HCT116 (cell line): Measurements from ENCODE around the gene NDRG3. TPM values are rescaled to one million over a fixed set of nuclear protein-coding genes. Genes with fewer than 3 reads are reported as not detected.

Experiments
- ATAC-seq: fragments of 200-7000 bp; cut with Tn5 transposase; 2 replicates; pipeline ENCODE4 v1.9.1; 2020; ENCODE audit warnings: mild to moderate bottlenecking, moderate library complexity
- BruUV-seq: library from RNA; stranded (reverse); fragments of 400-500 nt; replicated peaks from 2 replicates; lab custom pipeline; 2021; lab: Mats Ljungman, UMichigan
- CTCF ChIA-PET: fragments of 300-600 bp; sonication (Branson Sonifier 250); formaldehyde crosslinking; loops from one replicate; lab custom pipeline; 2021; ENCODE audit warnings: antibody characterized with exemption; lab: Charles Lee
- POLR2A ChIA-PET: fragments of 300-600, 350-600 bp; sonication (Branson Sonifier 250); formaldehyde crosslinking; loops from one replicate; lab custom pipeline; 2021; ENCODE audit warnings: antibody characterized with exemption; lab: Charles Lee
- RAD21 ChIA-PET, 2 experiments: fragments of 300-600 bp; sonication (Branson Sonifier 250); formaldehyde crosslinking; loops; one replicate each; lab custom pipeline; 2023; ENCODE audit warnings: low total read pairs in 2 of 2; ENCODE audit not compliant: uncharacterized antibody in 2 of 2, unreplicated experiment in 2 of 2, low non-redundant PET in 1 of 2; lab: Charles Lee
- DNase-seq: peaks from one replicate; pipeline ENCODE4 v3.0.0-alpha.2; 2010; ENCODE audit warnings: low read depth, low spot score
- H2AFZ ChIP-seq: fragments of 200-600 bp; shearing (Covaris generic), sonication (generic); 2 replicates; pipeline ENCODE4 v1.6.1; 2017; ENCODE audit warnings: low read depth, mixed run types, mixed read lengths, antibody characterized with exemption, low read length; ENCODE audit not compliant: poor library complexity, severe bottlenecking
- H3K27ac ChIP-seq: 2 replicates; pipeline ENCODE4 v1.5.1; 2012; ENCODE audit warnings: low read depth, low read length
- H3K27me3 ChIP-seq: fragments of 200-600 bp; sonication (generic); 2 replicates; pipeline ENCODE4 v1.6.1; 2016; ENCODE audit warnings: mixed run types, low read length, mixed read lengths; ENCODE audit not compliant: insufficient read depth
- H3K36me3 ChIP-seq, 2 experiments: fragments of 200-500 bp in 1 of 2; fragments of 200-600 bp in 1 of 2; sonication (Bioruptor generic) in 1 of 2; sonication (generic) in 1 of 2; 2 replicates each; pipeline versions ENCODE4 v1.5.1 to v1.6.1; 2014 to 2016; ENCODE audit warnings: low read length in 2 of 2, inconsistent platforms in 1 of 2, mixed read lengths in 1 of 2, mixed run types in 1 of 2; ENCODE audit not compliant: insufficient read depth in 2 of 2, control insufficient read depth in 1 of 2
- H3K4me1 ChIP-seq, 2 experiments: fragments of 200-600 bp in 1 of 2; sonication (generic) in 1 of 2; 2 replicates each; pipeline versions ENCODE4 v1.5.1 to v1.6.1; 2012 to 2017; ENCODE audit warnings: low read length in 2 of 2, inconsistent platforms in 1 of 2, mild to moderate bottlenecking in 1 of 2, mixed read lengths in 1 of 2, mixed run types in 1 of 2, moderate library complexity in 1 of 2; ENCODE audit not compliant: insufficient read depth in 2 of 2, control insufficient read depth in 1 of 2
- H3K4me2 ChIP-seq: fragments of 200-600 bp; sonication (generic); 2 replicates; pipeline ENCODE4 v1.6.1; 2017; ENCODE audit warnings: mixed run types, low read length, mixed read lengths
- H3K4me3 ChIP-seq, 2 experiments: fragments of 200-600 bp in 1 of 2; sonication (generic) in 1 of 2; replicated peaks in 1 of 2; 2 replicates each; pipeline ENCODE4 v1.5.1; 2011 to 2016; ENCODE audit warnings: low read length in 2 of 2, control low read depth in 1 of 2, low read depth in 1 of 2, mild to moderate bottlenecking in 1 of 2, mixed read lengths in 1 of 2, mixed run types in 1 of 2
- H3K79me2 ChIP-seq: fragments of 200-600 bp; sonication (generic); 2 replicates; pipeline ENCODE4 v1.6.1; 2017; ENCODE audit warnings: mild to moderate bottlenecking, mixed run types, low read length, moderate library complexity, mixed read lengths; ENCODE audit not compliant: insufficient read depth
- H3K9ac ChIP-seq: fragments of 200-600 bp; sonication (generic); 2 replicates; pipeline ENCODE4 v1.6.1; 2016; ENCODE audit warnings: low read length, mixed read lengths
- H3K9me2 ChIP-seq: fragments of 200-600 bp; sonication (generic), shearing (Covaris generic); 2 replicates; pipeline ENCODE4 v1.6.1; 2017; ENCODE audit warnings: mixed run types, mild to moderate bottlenecking, moderate library complexity; ENCODE audit not compliant: insufficient read depth
- H3K9me3 ChIP-seq, 2 experiments: fragments of 200-500 bp in 1 of 2; fragments of 200-600 bp in 1 of 2; sonication (Bioruptor generic) in 1 of 2; sonication (generic) in 1 of 2; 2 replicates each; pipeline ENCODE4 v1.6.1; 2014 to 2017; ENCODE audit warnings: low read length in 2 of 2, mixed read lengths in 2 of 2, inconsistent platforms in 1 of 2, low read depth in 1 of 2, mild to moderate bottlenecking in 1 of 2, mixed run types in 1 of 2, moderate library complexity in 1 of 2; ENCODE audit not compliant: control insufficient read depth in 1 of 2, insufficient read depth in 1 of 2
- H4K20me1 ChIP-seq: fragments of 200-600 bp; sonication (generic), shearing (Covaris generic); 2 replicates; pipeline ENCODE4 v1.6.1; 2017; ENCODE audit warnings: mixed run types, mild to moderate bottlenecking, moderate library complexity; ENCODE audit not compliant: insufficient read depth
- CBX3 ChIP-seq: IDR thresholded peaks from 2 replicates; pipeline ENCODE4 v1.6.1; 2012; ENCODE audit warnings: low read depth
- CEBPB ChIP-seq: IDR thresholded peaks from 2 replicates; pipeline ENCODE4 v1.6.1; 2012; ENCODE audit warnings: low read depth
- EZH2phosphoT487 ChIP-seq: fragments of 200-600 bp; IDR thresholded peaks from 2 replicates; pipeline ENCODE4 v1.6.1; 2018; ENCODE audit warnings: antibody characterized with exemption, borderline replicate concordance
- FOSL1 ChIP-seq: IDR thresholded peaks from 2 replicates; pipeline ENCODE4 v1.6.1; 2012; ENCODE audit warnings: low read depth
- JUND ChIP-seq: IDR thresholded peaks from 2 replicates; pipeline ENCODE4 v1.6.1; 2012
- POLR2AphosphoS5 ChIP-seq: IDR thresholded peaks from 2 replicates; pipeline ENCODE4 v1.6.1; 2011; ENCODE audit warnings: mild to moderate bottlenecking, low read depth, low read length, moderate library complexity
- RAD21 ChIP-seq: IDR thresholded peaks from 2 replicates; pipeline ENCODE4 v1.6.1; 2012; ENCODE audit warnings: low read depth, mild to moderate bottlenecking
- SIN3A ChIP-seq: IDR thresholded peaks from 2 replicates; pipeline ENCODE4 v1.6.1; 2012; ENCODE audit warnings: low read depth
- SP1 ChIP-seq: IDR thresholded peaks from 2 replicates; pipeline ENCODE4 v1.6.1; 2012; ENCODE audit warnings: low read depth
- SRF ChIP-seq: IDR thresholded peaks from 2 replicates; pipeline ENCODE4 v1.6.1; 2012; ENCODE audit warnings: low read depth
- TCF7L2 ChIP-seq: IDR thresholded peaks from 2 replicates; pipeline ENCODE4 v1.7.0; 2011; ENCODE audit warnings: borderline replicate concordance, inconsistent platforms; ENCODE audit not compliant: insufficient read depth, insufficient read length; ENCODE audit errors: extremely low read depth
- ZNF274 ChIP-seq: fragments of 200-500 bp; sonication (Bioruptor generic); IDR thresholded peaks from 2 replicates; pipeline ENCODE4 v1.6.1; 2014; ENCODE audit warnings: mild to moderate bottlenecking, low read depth, low read length, inconsistent platforms
- intact Hi-C: fragments of 100-400 bp; cut with micrococcal nuclease; formaldehyde crosslinking; loops from 2 replicates; pipeline ENCODE4 v1.10.0; 2022
- total RNA-seq: library from RNA; stranded (reverse); gene quantifications from one replicate; pipeline ENCODE4 v1.2.1, GENCODE V29; 2021; ENCODE audit not compliant: unreplicated experiment
- TF ChIP-seq, protein P1 (sequence below), 3 experiments: fragments of 200-600 bp in 1 of 3; sonication (generic) in 1 of 3; IDR thresholded peaks in 2 of 3; conservative IDR thresholded peaks in 1 of 3; 2 replicates each; pipeline ENCODE4 v1.5.1; 2012 to 2017; ENCODE audit warnings: low read depth in 2 of 3, low read length in 2 of 3, antibody characterized with exemption in 1 of 3, borderline replicate concordance in 1 of 3, control low read depth in 1 of 3, mild to moderate bottlenecking in 1 of 3, mixed read lengths in 1 of 3, mixed run types in 1 of 3, moderate library complexity in 1 of 3; ENCODE audit not compliant: insufficient read depth in 1 of 3
- TF ChIP-seq, protein P2 (sequence below): IDR thresholded peaks from 2 replicates; pipeline ENCODE4 v1.6.1; 2012; ENCODE audit warnings: low read depth
- TF ChIP-seq, protein P3 (sequence below): IDR thresholded peaks from 2 replicates; pipeline ENCODE4 v1.6.1; 2012
- TF ChIP-seq, protein P4 (sequence below): IDR thresholded peaks from 2 replicates; pipeline ENCODE4 v1.6.1; 2012

Gene NDRG3
- total RNA-seq, 1 experiment from 2014 or later = 29.3 TPM

DNA sequence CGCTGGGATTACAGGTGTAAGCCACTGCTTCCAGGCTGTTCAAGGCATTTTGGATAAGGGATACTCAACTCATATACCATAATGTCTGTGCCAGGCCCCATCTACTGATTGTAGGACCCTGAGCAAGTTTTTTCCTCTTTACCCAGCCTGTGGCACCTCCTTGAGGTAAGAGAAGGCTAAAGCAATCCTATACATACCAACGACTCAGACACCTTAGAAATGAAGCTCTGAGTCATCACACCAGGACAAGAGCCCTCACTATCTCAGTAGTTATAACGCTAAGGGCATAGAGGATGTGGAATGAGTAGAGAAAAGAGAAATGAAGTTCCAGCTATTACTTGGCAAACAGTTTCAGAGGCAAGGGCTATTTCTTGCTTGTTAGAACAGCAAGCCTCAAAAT is 16.9 kb downstream of the NDRG3 start:
- H3K4me2 ChIP-seq = no peak overlapping the region
- TF ChIP-seq, protein P1, sequence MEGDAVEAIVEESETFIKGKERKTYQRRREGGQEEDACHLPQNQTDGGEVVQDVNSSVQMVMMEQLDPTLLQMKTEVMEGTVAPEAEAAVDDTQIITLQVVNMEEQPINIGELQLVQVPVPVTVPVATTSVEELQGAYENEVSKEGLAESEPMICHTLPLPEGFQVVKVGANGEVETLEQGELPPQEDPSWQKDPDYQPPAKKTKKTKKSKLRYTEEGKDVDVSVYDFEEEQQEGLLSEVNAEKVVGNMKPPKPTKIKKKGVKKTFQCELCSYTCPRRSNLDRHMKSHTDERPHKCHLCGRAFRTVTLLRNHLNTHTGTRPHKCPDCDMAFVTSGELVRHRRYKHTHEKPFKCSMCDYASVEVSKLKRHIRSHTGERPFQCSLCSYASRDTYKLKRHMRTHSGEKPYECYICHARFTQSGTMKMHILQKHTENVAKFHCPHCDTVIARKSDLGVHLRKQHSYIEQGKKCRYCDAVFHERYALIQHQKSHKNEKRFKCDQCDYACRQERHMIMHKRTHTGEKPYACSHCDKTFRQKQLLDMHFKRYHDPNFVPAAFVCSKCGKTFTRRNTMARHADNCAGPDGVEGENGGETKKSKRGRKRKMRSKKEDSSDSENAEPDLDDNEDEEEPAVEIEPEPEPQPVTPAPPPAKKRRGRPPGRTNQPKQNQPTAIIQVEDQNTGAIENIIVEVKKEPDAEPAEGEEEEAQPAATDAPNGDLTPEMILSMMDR (IDR thresholded peaks at IDR 0.05 in 2 of 3, conservative IDR thresholded peaks at IDR 0.05 in 1 of 3; ENCODE audit: borderline replicate concordance in 1 of 3, insufficient read depth in 1 of 3, low read depth in 2 of 3, low read length in 2 of 3) = peak in 2 of 3 experiments; percentile 17 to 50; a peak in 2 of 6 replicates
- TF ChIP-seq RAD21 (peak; percentile 48), JUND (no peak)
- H3K4me3 ChIP-seq = no peak overlapping the region
- H3K9me2 ChIP-seq = no peaks in the 10 kb centered on the region
- ATAC-seq (peak; percentile 78), DNase-seq (no peak)
- ChIA-PET CTCF (interaction anchor here (0.5 to 1.4 kb wide), 7 partner anchors 12 to 973 kb away, joined by 3 to 5 read pairs (median 3); partner anchors contain the start of gene RAB5IF), POLR2A (no interaction called here), RAD21 (interaction anchor here in 1 of 2 experiments (0.5 kb wide), 1 partner anchor 118 kb away, joined by 4 read pairs; no protein-coding TSS in a partner anchor)
- no peaks in the 10 kb centered on the region for H3K9me3 ChIP-seq
- H3K27me3 ChIP-seq = no peaks in the 10 kb centered on the region
- intact Hi-C loops = no loop called here
- no peaks in the 10 kb centered on the region; a peak in 1 of 4 replicates for H3K36me3 ChIP-seq
- H4K20me1 ChIP-seq = no peaks in the 10 kb centered on the region
- no TSS peak for BruUV-seq
- H3K4me1 ChIP-seq = no peaks in the 10 kb centered on the region; a peak in 1 of 4 replicates
- no peak overlapping the region for H2AFZ ChIP-seq
- no peak overlapping the region for H3K27ac ChIP-seq
- H3K79me2 ChIP-seq = peaks cover 12% of the 10 kb centered on the region
- no peak overlapping the region for H3K9ac ChIP-seq

DNA sequence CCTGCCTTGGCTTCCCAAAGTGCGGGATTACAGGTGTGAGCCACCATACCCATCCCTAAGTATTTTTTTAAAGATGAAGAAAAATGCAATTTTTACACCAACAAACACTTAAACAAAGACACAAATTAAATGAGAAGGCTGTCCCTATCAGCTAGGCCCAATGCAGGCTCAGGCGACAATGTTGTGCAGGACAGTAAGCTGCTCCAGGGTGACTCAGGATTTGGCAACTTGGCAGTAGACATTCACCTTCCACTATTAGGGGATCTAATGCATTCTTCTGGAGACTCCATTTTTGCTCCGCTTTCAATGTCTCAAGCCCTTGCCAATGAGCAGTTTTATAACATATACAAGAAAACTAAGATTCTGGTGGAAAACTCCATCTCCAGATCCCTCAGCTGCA is 19.7 kb downstream of the NDRG3 start:
- H3K9ac ChIP-seq = no peak overlapping the region
- ChIA-PET POLR2A (no interaction called here), RAD21 (no interaction called here), CTCF (no interaction called here)
- no peaks in the 10 kb centered on the region for H3K9me2 ChIP-seq
- no peak overlapping the region for H2AFZ ChIP-seq
- no peak for DNase-seq
- BruUV-seq = no TSS peak
- H4K20me1 ChIP-seq = no peaks in the 10 kb centered on the region
- H3K4me3 ChIP-seq = no peak overlapping the region
- no peaks in the 10 kb centered on the region for H3K27me3 ChIP-seq
- no peak for ATAC-seq
- intact Hi-C loops = no loop called here
- H3K27ac ChIP-seq = no peak overlapping the region
- H3K36me3 ChIP-seq = no peaks in the 10 kb centered on the region; a peak in 1 of 4 replicates
- no peaks in the 10 kb centered on the region; a peak in 1 of 4 replicates for H3K4me1 ChIP-seq
- no peaks in the 10 kb centered on the region for H3K9me3 ChIP-seq
- no peak overlapping the region for H3K4me2 ChIP-seq
- 0 out of 2 replicates have a peak, but pooled peaks cover 3% of the 10 kb centered on the region for H3K79me2 ChIP-seq
- TF ChIP-seq EZH2phosphoT487 (no peak), SRF (no peak), POLR2AphosphoS5 (no peak), SIN3A (no peak), CEBPB (no peak), ZNF274 (no peak), TCF7L2 (no peak), FOSL1 (no peak), CBX3 (no peak), JUND (no peak), SP1 (no peak)
- TF ChIP-seq, protein P2, sequence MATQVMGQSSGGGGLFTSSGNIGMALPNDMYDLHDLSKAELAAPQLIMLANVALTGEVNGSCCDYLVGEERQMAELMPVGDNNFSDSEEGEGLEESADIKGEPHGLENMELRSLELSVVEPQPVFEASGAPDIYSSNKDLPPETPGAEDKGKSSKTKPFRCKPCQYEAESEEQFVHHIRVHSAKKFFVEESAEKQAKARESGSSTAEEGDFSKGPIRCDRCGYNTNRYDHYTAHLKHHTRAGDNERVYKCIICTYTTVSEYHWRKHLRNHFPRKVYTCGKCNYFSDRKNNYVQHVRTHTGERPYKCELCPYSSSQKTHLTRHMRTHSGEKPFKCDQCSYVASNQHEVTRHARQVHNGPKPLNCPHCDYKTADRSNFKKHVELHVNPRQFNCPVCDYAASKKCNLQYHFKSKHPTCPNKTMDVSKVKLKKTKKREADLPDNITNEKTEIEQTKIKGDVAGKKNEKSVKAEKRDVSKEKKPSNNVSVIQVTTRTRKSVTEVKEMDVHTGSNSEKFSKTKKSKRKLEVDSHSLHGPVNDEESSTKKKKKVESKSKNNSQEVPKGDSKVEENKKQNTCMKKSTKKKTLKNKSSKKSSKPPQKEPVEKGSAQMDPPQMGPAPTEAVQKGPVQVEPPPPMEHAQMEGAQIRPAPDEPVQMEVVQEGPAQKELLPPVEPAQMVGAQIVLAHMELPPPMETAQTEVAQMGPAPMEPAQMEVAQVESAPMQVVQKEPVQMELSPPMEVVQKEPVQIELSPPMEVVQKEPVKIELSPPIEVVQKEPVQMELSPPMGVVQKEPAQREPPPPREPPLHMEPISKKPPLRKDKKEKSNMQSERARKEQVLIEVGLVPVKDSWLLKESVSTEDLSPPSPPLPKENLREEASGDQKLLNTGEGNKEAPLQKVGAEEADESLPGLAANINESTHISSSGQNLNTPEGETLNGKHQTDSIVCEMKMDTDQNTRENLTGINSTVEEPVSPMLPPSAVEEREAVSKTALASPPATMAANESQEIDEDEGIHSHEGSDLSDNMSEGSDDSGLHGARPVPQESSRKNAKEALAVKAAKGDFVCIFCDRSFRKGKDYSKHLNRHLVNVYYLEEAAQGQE = no peak
- TF ChIP-seq, protein P3, sequence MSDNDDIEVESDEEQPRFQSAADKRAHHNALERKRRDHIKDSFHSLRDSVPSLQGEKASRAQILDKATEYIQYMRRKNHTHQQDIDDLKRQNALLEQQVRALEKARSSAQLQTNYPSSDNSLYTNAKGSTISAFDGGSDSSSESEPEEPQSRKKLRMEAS = no peak
- TF ChIP-seq, protein P4, sequence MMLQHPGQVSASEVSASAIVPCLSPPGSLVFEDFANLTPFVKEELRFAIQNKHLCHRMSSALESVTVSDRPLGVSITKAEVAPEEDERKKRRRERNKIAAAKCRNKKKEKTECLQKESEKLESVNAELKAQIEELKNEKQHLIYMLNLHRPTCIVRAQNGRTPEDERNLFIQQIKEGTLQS = no peak
